ENCODE results near the gene MYH6. TPM values are rescaled to one million over a fixed set of nuclear protein-coding genes. Genes with fewer than 3 reads are reported as not detected.

The MYH6 gene
- total and polyA plus RNA-seq, 2 of the 13 experiments (the other 11 are each of a cell fraction or from before 2014, with no cell fraction given), result 0.01 TPM; not detected in 1

- Histone ChIP-seq H3K9me3 (ENCODE audit: low read length) (no peaks in the 10 kb centered on the region), H3K4me3 (replicated peaks in 1 of 3; ENCODE audit: insufficient read depth in 1 of 3, low read depth in 2 of 3, low read length in 3 of 3) (no peak overlapping the region), H2AFZ (ENCODE audit: low read length) (no peak overlapping the region), H3K4me2 (ENCODE audit: low read depth, low read length) (no peak overlapping the region), H3K9ac (ENCODE audit: insufficient read depth, low read depth, low read length) (no peak overlapping the region), H3K4me1 (ENCODE audit: insufficient read depth, low read length) (no peaks in the 10 kb centered on the region), H3K36me3 (replicated peaks in 1 of 2; ENCODE audit: control insufficient read depth in 1 of 2, insufficient read depth in 2 of 2, low read length in 2 of 2) (no peaks in the 10 kb centered on the region), H4K20me1 (ENCODE audit: insufficient read depth, low read length) (no peaks in the 10 kb centered on the region), H3K27me3 (ENCODE audit: control insufficient read depth in 1 of 2, insufficient read depth in 2 of 2, low read length in 2 of 2) (peaks cover 17 to 84% of the 10 kb centered on the region in 2 experiments), H3K79me2 (ENCODE audit: insufficient read depth, low read length) (no peaks in the 10 kb centered on the region), H3K27ac (ENCODE audit: extremely low read length, insufficient read depth, low read length) (no peak overlapping the region)
- ATAC-seq (no peak), DNase-seq (ENCODE audit: low spot score) (no peak), FAIRE-seq (no peak)
- CTCF ChIA-PET (ENCODE audit: low intra/inter-chr PET ratio, low total read pairs), result no interaction called here
- BruUV-seq (replicated peaks), result no TSS peak
- POLR2A ChIA-PET, result no interaction called here
- intact Hi-C loops (cut with micrococcal nuclease; ENCODE audit: unreplicated experiment), result no loop called here
- TF ChIP-seq ZNF280B (CRISPR knock-in tag; IDR thresholded peaks at IDR 0.05; ENCODE audit: borderline replicate concordance), result peak; percentile 6; the same call in 1 of the 2 replicates
- TF ChIP-seq SPEN (CRISPR knock-in tag; IDR thresholded peaks at IDR 0.05; ENCODE audit: low read depth), result no peak
- 52% methylated on average over 6 of the region's 6 CpGs for WGBS (ENCODE audit: low lambda C conversion rate)
- in situ Hi-C loops (cut with HindIII; ENCODE audit: extremely low pct_ligation_motif_present, low pct_unique_long_range_greater_than_20kb), result no loop called here
These were observed 59.8 kb downstream of the MYH6 start for GRCh38 chr14:23348297-23348655.

GRCh38 chr14:23347406-23348296 is 60.4 kb downstream of the MYH6 start:
- intact Hi-C loops (cut with micrococcal nuclease; ENCODE audit: unreplicated experiment), result no loop called here
- BruUV-seq (replicated peaks), result no TSS peak
- H3K36me3 ChIP-seq (replicated peaks in 1 of 2; ENCODE audit: control insufficient read depth in 1 of 2, insufficient read depth in 2 of 2, low read length in 2 of 2), result no peaks in the 10 kb centered on the region
- no peak overlapping the region for H3K4me3 ChIP-seq (replicated peaks in 1 of 3; ENCODE audit: insufficient read depth in 1 of 3, low read depth in 2 of 3, low read length in 3 of 3)
- H3K4me2 ChIP-seq (ENCODE audit: low read depth, low read length), result no peak overlapping the region
- TF ChIP-seq TERF1 (CRISPR knock-in tag; IDR thresholded peaks at IDR 0.05) (no peak), SOX5 (CRISPR knock-in tag; IDR thresholded peaks at IDR 0.05; ENCODE audit: borderline replicate concordance) (no peak), ZSCAN12 (CRISPR knock-in tag; IDR thresholded peaks at IDR 0.05) (no peak), ATM (IDR thresholded peaks at IDR 0.05; ENCODE audit: borderline replicate concordance) (no peak), ZNF768 (CRISPR knock-in tag; IDR thresholded peaks at IDR 0.05) (no peak), ZNF280B (CRISPR knock-in tag; IDR thresholded peaks at IDR 0.05; ENCODE audit: borderline replicate concordance) (peak; percentile 14; the same call in 1 of the 2 replicates), RFX1 (IDR thresholded peaks at IDR 0.05) (no peak)
- 58% methylated on average over 19 of the region's 19 CpGs for WGBS (ENCODE audit: low lambda C conversion rate)
- H3K27ac ChIP-seq (ENCODE audit: extremely low read length, insufficient read depth, low read length), result no peak overlapping the region
- no peak overlapping the region for H3K9ac ChIP-seq (ENCODE audit: insufficient read depth, low read depth, low read length)
- ChIA-PET CTCF (ENCODE audit: low intra/inter-chr PET ratio, low total read pairs) (no interaction called here), POLR2A (no interaction called here)
- no peaks in the 10 kb centered on the region for H3K4me1 ChIP-seq (ENCODE audit: insufficient read depth, low read length)
- DNase-seq (ENCODE audit: low spot score), result no peak
- peaks cover 13 to 78% of the 10 kb centered on the region in 2 experiments for H3K27me3 ChIP-seq (ENCODE audit: control insufficient read depth in 1 of 2, insufficient read depth in 2 of 2, low read length in 2 of 2)
- no peak for FAIRE-seq
- in situ Hi-C loops (cut with HindIII; ENCODE audit: extremely low pct_ligation_motif_present, low pct_unique_long_range_greater_than_20kb), result no loop called here
- H2AFZ ChIP-seq (ENCODE audit: low read length), result no peak overlapping the region
- no peak for ATAC-seq
- no peaks in the 10 kb centered on the region for H3K9me3 ChIP-seq (ENCODE audit: low read length)
- no peaks in the 10 kb centered on the region for H4K20me1 ChIP-seq (ENCODE audit: insufficient read depth, low read length)
- H3K79me2 ChIP-seq (ENCODE audit: insufficient read depth, low read length), result no peaks in the 10 kb centered on the region
